ENCODE measurements around the gene SERINC5. TPM values are rescaled to one million over a fixed set of nuclear protein-coding genes. Genes with fewer than 3 reads are reported as not detected.

SERINC5 gene
- total and polyA plus RNA-seq, 12 donors: 14.4 to 258 (median 88.0) TPM

DNA sequence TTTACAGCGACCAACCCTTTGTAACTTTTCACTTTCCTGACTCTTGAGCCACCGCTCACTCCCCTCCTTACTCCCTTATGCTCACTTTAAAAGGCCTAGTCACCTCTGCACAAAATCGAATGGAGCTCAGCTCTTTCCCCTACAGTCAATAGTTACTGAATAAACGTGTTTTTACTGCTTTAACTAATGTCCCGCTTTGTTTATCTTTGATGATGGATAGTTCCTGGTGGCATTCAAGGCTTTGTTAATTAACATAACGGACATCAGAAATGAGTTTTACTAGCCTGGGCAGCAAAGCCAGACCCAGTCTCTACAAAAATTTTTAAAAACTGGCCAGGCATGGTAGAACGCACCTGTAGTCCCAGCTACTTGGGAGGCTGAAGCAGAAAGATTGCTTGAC is 5.0 kb downstream of the SERINC5 start:
- intact Hi-C loops (cut with DNase I): loop anchor here (10.0 kb wide), 2 partner anchors 76 to 116 kb away; no protein-coding TSS in a partner anchor
- Histone ChIP-seq H3K4me3 (no peak overlapping the region), H3K4me1 (replicated peaks in 1 of 2) (peaks cover 34 to 89% of the 10 kb centered on the region in 2 donors), H3K36me3 (replicated peaks in 1 of 2) (no peaks in the 10 kb centered on the region), H3K9me3 (replicated peaks in 1 of 3) (no peaks in the 10 kb centered on the region), H3K27me3 (no peaks in the 10 kb centered on the region), H3K27ac (peak overlapping the region in 3 of 5 donors; percentile 11 to 45 (median 13))
- DNase-seq: no peak
- no peak for TF ChIP-seq POLR2A (IDR thresholded peaks at IDR 0.05)
- TF ChIP-seq, protein P1, sequence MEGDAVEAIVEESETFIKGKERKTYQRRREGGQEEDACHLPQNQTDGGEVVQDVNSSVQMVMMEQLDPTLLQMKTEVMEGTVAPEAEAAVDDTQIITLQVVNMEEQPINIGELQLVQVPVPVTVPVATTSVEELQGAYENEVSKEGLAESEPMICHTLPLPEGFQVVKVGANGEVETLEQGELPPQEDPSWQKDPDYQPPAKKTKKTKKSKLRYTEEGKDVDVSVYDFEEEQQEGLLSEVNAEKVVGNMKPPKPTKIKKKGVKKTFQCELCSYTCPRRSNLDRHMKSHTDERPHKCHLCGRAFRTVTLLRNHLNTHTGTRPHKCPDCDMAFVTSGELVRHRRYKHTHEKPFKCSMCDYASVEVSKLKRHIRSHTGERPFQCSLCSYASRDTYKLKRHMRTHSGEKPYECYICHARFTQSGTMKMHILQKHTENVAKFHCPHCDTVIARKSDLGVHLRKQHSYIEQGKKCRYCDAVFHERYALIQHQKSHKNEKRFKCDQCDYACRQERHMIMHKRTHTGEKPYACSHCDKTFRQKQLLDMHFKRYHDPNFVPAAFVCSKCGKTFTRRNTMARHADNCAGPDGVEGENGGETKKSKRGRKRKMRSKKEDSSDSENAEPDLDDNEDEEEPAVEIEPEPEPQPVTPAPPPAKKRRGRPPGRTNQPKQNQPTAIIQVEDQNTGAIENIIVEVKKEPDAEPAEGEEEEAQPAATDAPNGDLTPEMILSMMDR (IDR thresholded peaks at IDR 0.05): no peak
- WGBS, 4 donors: 56 to 65% (median 63%) methylated on average over 7 of the region's 7 CpGs

- WGBS, 4 donors: 67 to 85% (median 77%) methylated on average over 1 of the region's 1 CpG
- Histone ChIP-seq H3K9me3 (replicated peaks in 1 of 3) (no peaks in the 10 kb centered on the region), H3K4me1 (replicated peaks in 1 of 2) (peaks cover 34 to 98% of the 10 kb centered on the region in 2 donors), H3K36me3 (replicated peaks in 1 of 2) (no peaks in the 10 kb centered on the region), H3K27ac (no peak overlapping the region), H3K4me3 (no peak overlapping the region), H3K27me3 (no peaks in the 10 kb centered on the region)
- TF ChIP-seq, protein P1 (IDR thresholded peaks at IDR 0.05): no peak
- TF ChIP-seq POLR2A (IDR thresholded peaks at IDR 0.05): no peak
- DNase-seq: no peak
- intact Hi-C loops (cut with DNase I): loop anchor here (10.0 kb wide), 2 partner anchors 75 to 115 kb away; no protein-coding TSS in a partner anchor
Measured at GRCh38 chr5:80249901-80250300, 5.9 kb downstream of the SERINC5 start.

- TF ChIP-seq, protein P1 (IDR thresholded peaks at IDR 0.05): no peak
- TF ChIP-seq POLR2A (IDR thresholded peaks at IDR 0.05): no peak
- no peaks in the 10 kb centered on the region for H3K36me3 ChIP-seq (replicated peaks in 1 of 2)
- peak overlapping the region in 3 of 5 donors; percentile 18 to 71 (median 57) for H3K27ac ChIP-seq
- peaks cover 18 to 84% of the 10 kb centered on the region in 2 donors for H3K4me1 ChIP-seq (replicated peaks in 1 of 2)
- H3K27me3 ChIP-seq: no peaks in the 10 kb centered on the region
- no peaks in the 10 kb centered on the region for H3K9me3 ChIP-seq (replicated peaks in 1 of 3)
- intact Hi-C loops (cut with DNase I): no loop called here
- DNase-seq: no peak
- WGBS, 4 donors: 84 to 97% (median 92%) methylated on average over 2 of the region's 2 CpGs
- H3K4me3 ChIP-seq: no peak overlapping the region
Measured at GRCh38 chr5:80248378-80248777, 7.5 kb downstream of the SERINC5 start.

GRCh38 chr5:80246995-80247729 is 8.7 kb downstream of the SERINC5 start:
- no peaks in the 10 kb centered on the region for H3K27me3 ChIP-seq
- peak overlapping the region in 4 of 5 donors; percentile 6 to 71 (median 64) for H3K27ac ChIP-seq
- intact Hi-C loops (cut with DNase I): no loop called here
- whole genome bisulfite sequencing, 4 donors: 16 to 32% (median 20%) methylated on average over 6 of the region's 6 CpGs
- H3K9me3 ChIP-seq (replicated peaks in 1 of 3): peaks cover 0 to 6% (median 0%) of the 10 kb centered on the region in 3 donors
- DNase-seq: peak; percentile 47 to 88 (median 82)
- H3K4me3 ChIP-seq: no peak overlapping the region
- H3K36me3 ChIP-seq (replicated peaks in 1 of 2): no peaks in the 10 kb centered on the region
- H3K4me1 ChIP-seq (replicated peaks in 1 of 2): peaks cover 15 to 72% of the 10 kb centered on the region in 2 donors
- TF ChIP-seq POLR2A (IDR thresholded peaks at IDR 0.05): peak in 1 of 2 donors; percentile 28
- TF ChIP-seq, protein P1 (IDR thresholded peaks at IDR 0.05): no peak

All from adrenal gland (tissue), 12 donors.